GM12801 (cell line): Measurements from ENCODE around the gene PKD1L1.

Experiments
- CTCF ChIP-seq: IDR thresholded peaks from one replicate; pipeline ENCODE4 v1.5.1; 2011; ENCODE audit warnings: control low read depth; ENCODE audit not compliant: insufficient read length; ENCODE audit errors: extremely low read depth

Gene PKD1L1

GRCh38 chr7:47743965-47744591 is 204.2 kb downstream of the PKD1L1 start:
- TF ChIP-seq CTCF, result no peak

- no peak for TF ChIP-seq CTCF
Observed at GRCh38 chr7:47741984-47742383, 206.3 kb downstream of the PKD1L1 start.

GRCh38 chr7:47739891-47740290 is 208.4 kb downstream of the PKD1L1 start:
- TF ChIP-seq CTCF, result no peak

GRCh38 chr7:47739301-47739875 is 208.9 kb downstream of the PKD1L1 start:
- no peak for TF ChIP-seq CTCF

- TF ChIP-seq CTCF, result no peak
Observed at GRCh38 chr7:47738563-47739166, 209.6 kb downstream of the PKD1L1 start.

DNA sequence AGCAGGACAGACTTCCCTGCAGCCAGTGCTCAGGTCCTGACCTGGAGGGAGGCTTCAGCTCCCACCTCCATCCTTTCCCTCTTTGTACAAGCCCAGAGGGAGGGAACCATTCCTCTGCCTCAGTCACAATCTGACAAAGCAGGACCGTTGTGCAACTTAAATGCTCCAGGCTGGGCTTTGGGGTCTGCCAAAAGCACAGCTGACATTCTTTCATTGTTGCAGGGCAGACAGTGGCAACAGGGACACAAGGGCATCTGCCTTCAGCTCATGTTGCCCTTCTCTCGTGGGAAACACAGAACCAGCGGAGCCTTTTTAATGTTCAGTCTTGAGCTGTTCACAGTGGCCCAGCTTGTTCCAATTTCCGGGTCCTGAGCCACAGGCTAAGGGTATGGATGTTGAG is 210.7 kb downstream of the PKD1L1 start:
- TF ChIP-seq CTCF, result no peak

- no peak for TF ChIP-seq CTCF
Observed at GRCh38 chr7:47735431-47736345, 212.6 kb downstream of the PKD1L1 start.
